GM12878 (cell line): ENCODE results near the gene AHCYL2. TPM values are rescaled to one million over a fixed set of nuclear protein-coding genes. Genes with fewer than 3 reads are reported as not detected.

Source experiments
- BCL11A ChIP-seq: IDR thresholded peaks from 2 replicates; pipeline ENCODE4 v1.6.1; 2011; ENCODE audit warnings: low read depth, low read length
- CHD1 ChIP-seq: IDR thresholded peaks from 2 replicates; pipeline ENCODE4 v1.6.1; 2012; ENCODE audit warnings: low read depth, low read length, improper control_type of control experiment
- CREB1 ChIP-seq: IDR thresholded peaks from 2 replicates; pipeline ENCODE4 v1.6.1; 2012; ENCODE audit warnings: low read depth, mild to moderate bottlenecking, inconsistent platforms
- IKZF2 ChIP-seq, 2 experiments: fragments of 450-650 bp; IDR thresholded peaks; 2 replicates each; pipeline ENCODE4 v1.6.1; 2017; ENCODE audit warnings: mild to moderate bottlenecking in 2 of 2, moderate library complexity in 2 of 2
- IRF4 ChIP-seq: IDR thresholded peaks from 2 replicates; pipeline ENCODE4 v1.6.1; 2011; ENCODE audit warnings: low read depth, low read length
- LARP7 ChIP-seq: fragments of 450-650 bp; IDR thresholded peaks from 2 replicates; pipeline ENCODE4 v1.6.1; 2017; ENCODE audit warnings: mild to moderate bottlenecking
- NR2C2 ChIP-seq: IDR thresholded peaks from 2 replicates; pipeline ENCODE4 v1.6.1; 2011; ENCODE audit warnings: borderline replicate concordance, low read depth; ENCODE audit not compliant: control insufficient read depth, insufficient read length
- PAX5 ChIP-seq: IDR thresholded peaks from 2 replicates; pipeline ENCODE4 v1.6.1; 2011; ENCODE audit warnings: low read depth, low read length, borderline replicate concordance
- RFX5 ChIP-seq: IDR thresholded peaks from 2 replicates; pipeline ENCODE4 v1.6.1; 2011; ENCODE audit warnings: low read depth, low read length, improper control_type of control experiment
- SMAD5 ChIP-seq: IDR thresholded peaks from 2 replicates; pipeline ENCODE4 v1.6.1; 2016; ENCODE audit warnings: antibody characterized with exemption, low read depth
- SMARCA5 ChIP-seq: fragments of 450-650 bp; IDR thresholded peaks from 2 replicates; pipeline ENCODE4 v1.6.1; 2017; ENCODE audit warnings: mild to moderate bottlenecking
- SREBF2 ChIP-seq: IDR thresholded peaks from 2 replicates; pipeline ENCODE4 v1.6.1; 2012; ENCODE audit warnings: mild to moderate bottlenecking, low read length
- SUZ12 ChIP-seq: fragments of 200-600 bp; sonication (generic); IDR thresholded peaks from one replicate; pipeline ENCODE4 v1.6.1; 2018; ENCODE audit warnings: antibody characterized with exemption, mild to moderate bottlenecking; ENCODE audit not compliant: unreplicated experiment
- ZNF274 ChIP-seq: IDR thresholded peaks from one replicate; pipeline ENCODE4 v1.8.0; 2011; ENCODE audit not compliant: insufficient read length, insufficient read depth
- ZNF622 ChIP-seq: fragments of 450-650 bp; IDR thresholded peaks from 2 replicates; pipeline ENCODE4 v1.6.1; 2017; ENCODE audit warnings: mild to moderate bottlenecking, inconsistent platforms
- polyA plus RNA-seq, 11 experiments: library from polyadenylated mRNA; depleted of rRNA in 4 of 11; unstranded in 6 of 11; stranded (reverse) in 5 of 11; fragments of >200 nt; fragmentation: Nextera tagmentation in 4 of 11; fragmentation: Illumina TruSeq in 1 of 11; extraction: Ambion mirVana in 4 of 11; extraction: Trizol in 1 of 11; gene quantifications; 1 replicate in 1 of 11; 2 replicates in 10 of 11; pipeline versions ENCODE4 v1.2.1 to v1.2.3, GENCODE V29; 2011 to 2016; ENCODE audit warnings: inconsistent platforms in 2 of 11, missing spikeins in 2 of 11, low read depth in 1 of 11
- total RNA-seq, 4 experiments: library from RNA; depleted of rRNA in 3 of 4; stranded (reverse); fragments of >200 nt in 3 of 4; fragmentation: Illumina TruSeq in 1 of 4; extraction: Trizol in 1 of 4; gene quantifications; 2 replicates each; pipeline versions ENCODE4 v1.2.1 to v1.2.3, GENCODE V29; 2013 to 2021
- TF ChIP-seq, protein P1 (sequence below): fragments of 450-650 bp; IDR thresholded peaks from 2 replicates; pipeline ENCODE4 v1.6.1; 2016; ENCODE audit warnings: mild to moderate bottlenecking
- TF ChIP-seq, protein P2 (sequence below): IDR thresholded peaks from 2 replicates; pipeline ENCODE4 v1.6.1; 2011; ENCODE audit warnings: borderline replicate concordance, low read depth, mild to moderate bottlenecking, moderate library complexity, low read length; ENCODE audit not compliant: insufficient read depth, poor library complexity, severe bottlenecking
- TF ChIP-seq, protein P3 (sequence below): IDR thresholded peaks from 2 replicates; pipeline ENCODE4 v1.6.1; 2011; ENCODE audit warnings: borderline replicate concordance, low read depth, mild to moderate bottlenecking, moderate library complexity, mixed read lengths, low read length; ENCODE audit not compliant: insufficient read depth; ENCODE audit errors: extremely low read length
- TF ChIP-seq, protein P4 (sequence below): fragments of 450-650 bp; IDR thresholded peaks from 2 replicates; pipeline ENCODE4 v1.6.1; 2016; ENCODE audit warnings: mild to moderate bottlenecking
- TF ChIP-seq, protein P5 (sequence below): fragments of 450-650 bp; formaldehyde crosslinking; IDR thresholded peaks from 2 replicates; pipeline ENCODE4 v1.4.0; 2020; ENCODE audit warnings: mild to moderate bottlenecking, moderate library complexity
- TF ChIP-seq, protein P6 (sequence below): fragments of 450-650 bp; IDR thresholded peaks from 2 replicates; pipeline ENCODE4 v1.6.1; 2014; ENCODE audit warnings: mild to moderate bottlenecking

Gene AHCYL2
- total and polyA plus RNA-seq, 10 of the 15 experiments (the other 5 are each of a cell fraction or from before 2014, with no cell fraction given), result 1.7 to 29.1 (median 5.4) TPM

DNA sequence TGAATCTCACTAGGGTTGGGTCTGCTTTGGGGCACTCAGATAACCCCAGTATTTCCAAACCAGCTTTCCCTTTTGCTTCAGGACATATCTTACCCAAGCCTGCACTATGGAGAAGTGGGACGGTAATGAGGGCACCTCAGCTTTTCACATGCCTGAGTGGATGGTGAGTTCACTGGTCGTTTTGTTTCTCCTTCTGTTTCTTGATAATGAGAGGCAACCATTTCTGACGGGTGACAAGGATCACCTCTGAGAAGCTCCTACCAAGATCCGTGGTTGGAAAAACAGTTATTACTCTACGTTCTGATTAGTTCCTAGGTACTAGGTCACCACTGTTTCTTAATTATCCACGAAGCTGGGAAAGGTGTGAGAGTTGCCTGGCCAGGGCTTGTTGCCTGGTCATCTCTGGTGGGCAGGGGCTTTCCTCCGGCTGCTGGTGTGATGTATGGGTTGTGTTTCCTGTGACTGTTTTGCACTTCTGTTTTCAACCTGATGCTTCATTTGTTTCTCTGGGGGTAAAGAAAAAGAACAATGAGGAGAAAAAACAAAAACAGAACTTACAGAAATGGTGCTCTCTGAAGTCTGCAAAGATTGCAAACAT lies 143.7 kb downstream of the AHCYL2 start (continued):
- TF ChIP-seq, protein P1, sequence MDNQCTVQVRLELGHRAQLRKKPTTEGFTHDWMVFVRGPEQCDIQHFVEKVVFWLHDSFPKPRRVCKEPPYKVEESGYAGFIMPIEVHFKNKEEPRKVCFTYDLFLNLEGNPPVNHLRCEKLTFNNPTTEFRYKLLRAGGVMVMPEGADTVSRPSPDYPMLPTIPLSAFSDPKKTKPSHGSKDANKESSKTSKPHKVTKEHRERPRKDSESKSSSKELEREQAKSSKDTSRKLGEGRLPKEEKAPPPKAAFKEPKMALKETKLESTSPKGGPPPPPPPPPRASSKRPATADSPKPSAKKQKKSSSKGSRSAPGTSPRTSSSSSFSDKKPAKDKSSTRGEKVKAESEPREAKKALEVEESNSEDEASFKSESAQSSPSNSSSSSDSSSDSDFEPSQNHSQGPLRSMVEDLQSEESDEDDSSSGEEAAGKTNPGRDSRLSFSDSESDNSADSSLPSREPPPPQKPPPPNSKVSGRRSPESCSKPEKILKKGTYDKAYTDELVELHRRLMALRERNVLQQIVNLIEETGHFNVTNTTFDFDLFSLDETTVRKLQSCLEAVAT, result peak; percentile 49; the same call in 1 of the 2 replicates
- TF ChIP-seq, protein P2, sequence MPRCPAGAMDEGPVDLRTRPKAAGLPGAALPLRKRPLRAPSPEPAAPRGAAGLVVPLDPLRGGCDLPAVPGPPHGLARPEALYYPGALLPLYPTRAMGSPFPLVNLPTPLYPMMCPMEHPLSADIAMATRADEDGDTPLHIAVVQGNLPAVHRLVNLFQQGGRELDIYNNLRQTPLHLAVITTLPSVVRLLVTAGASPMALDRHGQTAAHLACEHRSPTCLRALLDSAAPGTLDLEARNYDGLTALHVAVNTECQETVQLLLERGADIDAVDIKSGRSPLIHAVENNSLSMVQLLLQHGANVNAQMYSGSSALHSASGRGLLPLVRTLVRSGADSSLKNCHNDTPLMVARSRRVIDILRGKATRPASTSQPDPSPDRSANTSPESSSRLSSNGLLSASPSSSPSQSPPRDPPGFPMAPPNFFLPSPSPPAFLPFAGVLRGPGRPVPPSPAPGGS, result no peak
- no peak for TF ChIP-seq LARP7
- 0 out of 2 replicates have a peak, but pooled peaks have one; percentile 20 for TF ChIP-seq IRF4
- TF ChIP-seq ZNF622, result no peak
- no peak for TF ChIP-seq NR2C2
- TF ChIP-seq, protein P3, sequence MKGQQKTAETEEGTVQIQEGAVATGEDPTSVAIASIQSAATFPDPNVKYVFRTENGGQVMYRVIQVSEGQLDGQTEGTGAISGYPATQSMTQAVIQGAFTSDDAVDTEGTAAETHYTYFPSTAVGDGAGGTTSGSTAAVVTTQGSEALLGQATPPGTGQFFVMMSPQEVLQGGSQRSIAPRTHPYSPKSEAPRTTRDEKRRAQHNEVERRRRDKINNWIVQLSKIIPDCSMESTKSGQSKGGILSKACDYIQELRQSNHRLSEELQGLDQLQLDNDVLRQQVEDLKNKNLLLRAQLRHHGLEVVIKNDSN, result no peak
- TF ChIP-seq IKZF2 (IDR thresholded peaks at IDR 0.05), result peak; percentile 89 to 91
- peak; percentile 60; the same call in 1 of the 2 replicates for TF ChIP-seq CREB1
- TF ChIP-seq SUZ12, result no peak
- TF ChIP-seq SMARCA5, result 0 out of 2 replicates have a peak, but pooled peaks have one; percentile 55
- no peak for TF ChIP-seq SMAD5
- TF ChIP-seq, protein P4, sequence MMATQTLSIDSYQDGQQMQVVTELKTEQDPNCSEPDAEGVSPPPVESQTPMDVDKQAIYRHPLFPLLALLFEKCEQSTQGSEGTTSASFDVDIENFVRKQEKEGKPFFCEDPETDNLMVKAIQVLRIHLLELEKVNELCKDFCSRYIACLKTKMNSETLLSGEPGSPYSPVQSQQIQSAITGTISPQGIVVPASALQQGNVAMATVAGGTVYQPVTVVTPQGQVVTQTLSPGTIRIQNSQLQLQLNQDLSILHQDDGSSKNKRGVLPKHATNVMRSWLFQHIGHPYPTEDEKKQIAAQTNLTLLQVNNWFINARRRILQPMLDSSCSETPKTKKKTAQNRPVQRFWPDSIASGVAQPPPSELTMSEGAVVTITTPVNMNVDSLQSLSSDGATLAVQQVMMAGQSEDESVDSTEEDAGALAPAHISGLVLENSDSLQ, result no peak
- TF ChIP-seq BCL11A, result peak; percentile 65; the same call in 1 of the 2 replicates
- TF ChIP-seq SREBF2, result no peak
- TF ChIP-seq CHD1, result no peak
- TF ChIP-seq PAX5, result no peak
- TF ChIP-seq, protein P5, sequence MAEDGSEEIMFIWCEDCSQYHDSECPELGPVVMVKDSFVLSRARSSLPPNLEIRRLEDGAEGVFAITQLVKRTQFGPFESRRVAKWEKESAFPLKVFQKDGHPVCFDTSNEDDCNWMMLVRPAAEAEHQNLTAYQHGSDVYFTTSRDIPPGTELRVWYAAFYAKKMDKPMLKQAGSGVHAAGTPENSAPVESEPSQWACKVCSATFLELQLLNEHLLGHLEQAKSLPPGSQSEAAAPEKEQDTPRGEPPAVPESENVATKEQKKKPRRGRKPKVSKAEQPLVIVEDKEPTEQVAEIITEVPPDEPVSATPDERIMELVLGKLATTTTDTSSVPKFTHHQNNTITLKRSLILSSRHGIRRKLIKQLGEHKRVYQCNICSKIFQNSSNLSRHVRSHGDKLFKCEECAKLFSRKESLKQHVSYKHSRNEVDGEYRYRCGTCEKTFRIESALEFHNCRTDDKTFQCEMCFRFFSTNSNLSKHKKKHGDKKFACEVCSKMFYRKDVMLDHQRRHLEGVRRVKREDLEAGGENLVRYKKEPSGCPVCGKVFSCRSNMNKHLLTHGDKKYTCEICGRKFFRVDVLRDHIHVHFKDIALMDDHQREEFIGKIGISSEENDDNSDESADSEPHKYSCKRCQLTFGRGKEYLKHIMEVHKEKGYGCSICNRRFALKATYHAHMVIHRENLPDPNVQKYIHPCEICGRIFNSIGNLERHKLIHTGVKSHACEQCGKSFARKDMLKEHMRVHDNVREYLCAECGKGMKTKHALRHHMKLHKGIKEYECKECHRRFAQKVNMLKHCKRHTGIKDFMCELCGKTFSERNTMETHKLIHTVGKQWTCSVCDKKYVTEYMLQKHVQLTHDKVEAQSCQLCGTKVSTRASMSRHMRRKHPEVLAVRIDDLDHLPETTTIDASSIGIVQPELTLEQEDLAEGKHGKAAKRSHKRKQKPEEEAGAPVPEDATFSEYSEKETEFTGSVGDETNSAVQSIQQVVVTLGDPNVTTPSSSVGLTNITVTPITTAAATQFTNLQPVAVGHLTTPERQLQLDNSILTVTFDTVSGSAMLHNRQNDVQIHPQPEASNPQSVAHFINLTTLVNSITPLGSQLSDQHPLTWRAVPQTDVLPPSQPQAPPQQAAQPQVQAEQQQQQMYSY (CRISPR knock-in tag), result no peak
- TF ChIP-seq, protein P6, sequence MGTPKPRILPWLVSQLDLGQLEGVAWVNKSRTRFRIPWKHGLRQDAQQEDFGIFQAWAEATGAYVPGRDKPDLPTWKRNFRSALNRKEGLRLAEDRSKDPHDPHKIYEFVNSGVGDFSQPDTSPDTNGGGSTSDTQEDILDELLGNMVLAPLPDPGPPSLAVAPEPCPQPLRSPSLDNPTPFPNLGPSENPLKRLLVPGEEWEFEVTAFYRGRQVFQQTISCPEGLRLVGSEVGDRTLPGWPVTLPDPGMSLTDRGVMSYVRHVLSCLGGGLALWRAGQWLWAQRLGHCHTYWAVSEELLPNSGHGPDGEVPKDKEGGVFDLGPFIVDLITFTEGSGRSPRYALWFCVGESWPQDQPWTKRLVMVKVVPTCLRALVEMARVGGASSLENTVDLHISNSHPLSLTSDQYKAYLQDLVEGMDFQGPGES, result no peak
- TF ChIP-seq ZNF274, result no peak
- no peak for TF ChIP-seq RFX5
